Effector CD4-positive, alpha-beta T cell (primary cell): ENCODE results near the gene HSD17B8.

Source experiments
- DNase-seq: peaks from one replicate; pipeline ENCODE4 v3.0.0-alpha.2; 2020

Gene HSD17B8

GRCh38 chr6:33248932-33249731 lies 44.7 kb downstream of the HSD17B8 start:
- DNase-seq, result peak; percentile 95

- DNase-seq, result no peak
Measured at GRCh38 chr6:33249732-33250630, 45.5 kb downstream of the HSD17B8 start.

GRCh38 chr6:33250731-33251130 lies 46.3 kb downstream of the HSD17B8 start:
- no peak for DNase-seq

GRCh38 chr6:33251395-33252012 lies 47.0 kb downstream of the HSD17B8 start:
- DNase-seq, result no peak

- DNase-seq, result no peak
Measured at GRCh38 chr6:33252759-33253158, 48.3 kb downstream of the HSD17B8 start.

- DNase-seq, result no peak
Measured at GRCh38 chr6:33254591-33254990, 50.1 kb downstream of the HSD17B8 start.
